HG02970 (cell line): ENCODE measurements around the gene DNAJC22.
A peak's percentile ranks its signal among the peaks of the same experiment; 100 is the strongest.
"Not testable (repeated sequence)": the region's sequence is repeated elsewhere in the genome, so short reads cannot be mapped to it uniquely, and the experiment has no call there.

ENCODE experiments used
- ATAC-seq: cut with Tn5 transposase; IDR thresholded peaks from one replicate; pipeline ENCODE4 v1.9.1; 2021; ENCODE audit warnings: mild to moderate bottlenecking, moderate library complexity, moderate number of reproducible peaks; ENCODE audit not compliant: unreplicated experiment, low FRiP score

Gene DNAJC22

GRCh38 chr12:49330631-49331379 lies 15.9 kb upstream of the DNAJC22 start:
- ATAC-seq: no peak

DNA sequence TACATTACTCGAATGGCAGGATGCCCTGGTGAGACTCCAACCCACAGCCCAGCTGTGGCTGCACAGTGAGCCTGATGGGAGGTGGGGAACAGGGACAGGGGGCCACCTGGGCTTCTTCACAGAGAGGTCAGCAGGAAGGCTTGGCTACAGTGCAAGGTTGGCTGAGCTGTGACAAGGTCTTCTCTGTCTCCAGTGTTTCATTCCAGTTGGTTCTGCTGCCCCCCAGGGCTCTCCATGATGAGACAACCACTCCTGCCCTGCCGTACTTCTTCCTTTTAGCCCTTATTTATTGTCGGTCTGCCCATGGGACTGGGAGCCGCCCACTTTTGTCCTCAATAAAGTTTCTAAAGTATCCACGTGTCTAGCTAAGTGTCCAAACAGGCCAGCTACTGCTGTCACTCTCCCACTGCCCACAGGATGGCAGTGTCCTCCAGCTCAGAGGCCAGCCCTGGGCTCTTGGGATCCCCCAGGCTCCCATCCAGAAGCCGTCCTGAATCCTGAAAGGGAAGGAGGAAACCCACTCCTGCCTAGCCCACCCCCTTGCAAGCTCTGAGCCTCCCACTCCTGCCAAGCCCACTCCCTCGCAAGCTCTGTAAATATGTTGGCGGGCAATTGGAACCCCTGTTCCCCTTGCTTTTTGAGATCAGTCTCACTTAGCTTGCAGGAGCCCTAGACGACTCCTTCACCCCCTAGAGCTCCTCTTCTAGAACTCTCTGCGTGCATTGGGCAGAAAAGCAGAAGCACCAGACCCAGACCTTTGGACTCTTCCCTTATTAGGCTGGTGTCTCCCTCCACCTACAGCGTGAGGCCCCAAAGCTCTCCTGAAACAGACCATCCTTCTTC lies 15.1 kb upstream of the DNAJC22 start:
- ATAC-seq: no peak

DNA sequence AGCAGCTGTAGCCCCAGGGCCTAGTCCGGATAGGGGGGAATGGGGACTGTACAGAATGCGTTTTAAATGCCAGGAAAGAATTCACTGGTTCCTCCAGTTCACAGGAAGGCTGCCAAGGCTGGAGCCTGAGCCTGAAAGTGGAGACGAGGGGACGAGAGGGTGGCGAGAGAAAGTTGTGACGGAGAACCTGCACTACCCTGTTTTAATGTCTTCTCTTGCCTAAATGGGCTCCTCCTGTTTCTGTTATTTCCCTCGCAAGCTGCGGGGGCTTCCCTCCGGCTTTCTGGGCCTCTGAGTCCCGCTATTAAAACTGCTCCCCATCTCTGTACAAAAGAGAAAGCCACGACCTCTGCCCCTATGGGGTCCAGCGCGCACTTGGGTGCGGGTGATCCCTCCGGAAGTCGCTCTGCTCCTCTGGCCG lies 14.2 kb upstream of the DNAJC22 start:
- ATAC-seq: no peak

GRCh38 chr12:49332891-49333371 lies 13.8 kb upstream of the DNAJC22 start:
- ATAC-seq: no peak

GRCh38 chr12:49333778-49334177 lies 12.9 kb upstream of the DNAJC22 start:
- not testable (repeated sequence) for ATAC-seq

- no peak for ATAC-seq
These were observed 12.5 kb upstream of the DNAJC22 start for GRCh38 chr12:49334226-49334625.

DNA sequence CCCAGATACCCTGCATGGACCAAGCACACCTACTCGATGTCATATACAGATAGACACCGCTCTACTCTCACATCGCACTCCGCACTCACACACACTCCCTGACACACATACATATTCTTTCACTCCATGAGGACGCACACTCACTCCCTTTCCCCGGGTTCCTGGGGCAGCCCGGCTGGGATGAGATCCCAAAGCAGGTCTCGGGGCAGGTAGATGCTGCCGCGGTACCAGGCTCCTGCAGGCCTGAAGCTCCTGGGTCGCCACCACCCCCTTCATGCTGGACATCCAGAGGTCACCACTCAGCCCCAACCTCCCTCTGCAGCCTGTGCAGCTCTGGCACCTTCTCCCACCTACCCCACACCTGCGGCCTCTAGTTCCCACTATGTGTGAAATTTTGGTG lies 12.0 kb upstream of the DNAJC22 start:
- no peak for ATAC-seq

DNA sequence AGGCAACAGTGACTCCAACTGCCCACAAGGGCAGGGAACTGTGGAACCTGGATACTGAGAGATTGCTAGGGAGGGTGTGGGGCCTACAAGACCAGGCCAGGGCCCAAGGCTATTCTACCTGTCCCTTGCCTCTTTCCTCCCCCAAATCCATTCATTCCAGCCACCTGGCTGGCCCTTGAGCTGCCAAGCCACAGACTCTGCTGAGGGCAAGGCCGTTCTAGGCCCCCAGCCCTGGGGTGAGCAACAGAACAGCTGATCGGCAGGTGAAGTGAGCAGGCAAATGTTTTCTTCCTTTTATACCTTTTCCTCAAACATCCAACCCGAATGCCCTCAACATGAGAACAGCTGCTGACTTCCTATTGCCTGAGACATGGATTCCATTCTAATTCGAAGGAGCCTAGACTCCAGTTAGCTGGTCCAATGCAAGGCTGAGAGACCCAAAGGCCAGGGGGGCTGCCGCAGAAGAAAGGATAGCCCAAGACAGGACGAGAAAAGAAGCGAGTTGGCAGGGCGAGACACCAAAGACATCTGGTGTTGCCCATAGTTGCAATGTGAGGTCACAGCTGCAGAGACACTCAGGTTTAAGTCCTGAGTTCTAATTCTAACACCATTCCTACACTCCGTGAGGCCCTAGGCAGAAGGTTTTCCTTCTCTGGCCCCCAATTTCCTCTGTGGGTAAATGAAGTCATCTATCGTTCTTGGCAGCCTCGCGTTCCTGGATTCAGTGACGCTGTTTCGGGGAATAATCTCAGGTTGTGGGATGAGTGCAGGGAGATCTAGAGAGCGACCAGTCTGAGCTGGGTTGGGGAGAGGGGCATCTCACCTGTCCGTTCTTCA lies 11.4 kb upstream of the DNAJC22 start:
- no peak for ATAC-seq

DNA sequence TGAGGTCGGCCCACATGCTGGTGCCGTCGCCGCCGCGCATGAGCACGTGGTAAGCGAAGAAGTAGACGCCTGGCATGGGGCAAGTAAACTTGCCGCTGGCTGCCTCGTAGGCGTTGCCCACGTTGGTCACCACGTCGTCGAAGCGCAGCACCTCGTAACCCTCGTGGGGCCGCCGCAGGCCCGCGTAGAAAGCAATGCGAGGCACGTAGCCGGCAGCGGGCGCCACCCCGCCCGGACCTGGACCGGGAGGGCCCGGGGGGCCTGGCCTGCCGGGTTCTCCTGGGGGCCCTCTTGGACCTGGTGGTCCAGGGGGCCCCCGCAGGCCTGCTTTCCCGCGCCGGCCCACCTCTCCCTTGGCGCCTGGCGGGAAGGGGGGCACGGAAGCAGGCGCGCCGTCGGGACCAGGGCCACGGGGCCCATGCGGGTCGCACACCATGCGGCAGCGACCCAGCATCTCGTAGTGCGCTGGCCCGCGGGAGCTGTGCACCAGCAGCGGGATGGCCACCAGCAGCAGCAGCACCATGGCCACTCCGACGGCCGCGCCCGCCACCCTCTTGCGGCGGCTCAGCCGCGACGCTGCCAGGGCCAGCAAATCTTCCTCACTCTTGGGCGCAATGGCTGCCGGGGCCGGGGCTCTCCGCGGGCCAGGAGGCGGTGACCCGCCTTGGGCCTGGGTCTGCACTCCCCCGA lies 10.6 kb upstream of the DNAJC22 start:
- no peak for ATAC-seq

- peak; percentile 53 for ATAC-seq
These were observed 9.8 kb upstream of the DNAJC22 start, which contains the start of gene C1QL4 for GRCh38 chr12:49336645-49337584. TSS of gene C1QL4 (minus strand) at chr12:49337188. CDS start at chr12:49336477, 711 bp downstream.

- ATAC-seq: no peak
These were observed 7.7 kb upstream of the DNAJC22 start for GRCh38 chr12:49338830-49339463.

- no peak for ATAC-seq
These were observed 7.2 kb upstream of the DNAJC22 start for GRCh38 chr12:49339464-49339861.

- no peak for ATAC-seq
These were observed 6.4 kb upstream of the DNAJC22 start for GRCh38 chr12:49340095-49340870.

- ATAC-seq: no peak
These were observed 5.5 kb upstream of the DNAJC22 start for GRCh38 chr12:49340971-49341776.

- no peak for ATAC-seq
These were observed 5.0 kb upstream of the DNAJC22 start for GRCh38 chr12:49341777-49342065.

DNA sequence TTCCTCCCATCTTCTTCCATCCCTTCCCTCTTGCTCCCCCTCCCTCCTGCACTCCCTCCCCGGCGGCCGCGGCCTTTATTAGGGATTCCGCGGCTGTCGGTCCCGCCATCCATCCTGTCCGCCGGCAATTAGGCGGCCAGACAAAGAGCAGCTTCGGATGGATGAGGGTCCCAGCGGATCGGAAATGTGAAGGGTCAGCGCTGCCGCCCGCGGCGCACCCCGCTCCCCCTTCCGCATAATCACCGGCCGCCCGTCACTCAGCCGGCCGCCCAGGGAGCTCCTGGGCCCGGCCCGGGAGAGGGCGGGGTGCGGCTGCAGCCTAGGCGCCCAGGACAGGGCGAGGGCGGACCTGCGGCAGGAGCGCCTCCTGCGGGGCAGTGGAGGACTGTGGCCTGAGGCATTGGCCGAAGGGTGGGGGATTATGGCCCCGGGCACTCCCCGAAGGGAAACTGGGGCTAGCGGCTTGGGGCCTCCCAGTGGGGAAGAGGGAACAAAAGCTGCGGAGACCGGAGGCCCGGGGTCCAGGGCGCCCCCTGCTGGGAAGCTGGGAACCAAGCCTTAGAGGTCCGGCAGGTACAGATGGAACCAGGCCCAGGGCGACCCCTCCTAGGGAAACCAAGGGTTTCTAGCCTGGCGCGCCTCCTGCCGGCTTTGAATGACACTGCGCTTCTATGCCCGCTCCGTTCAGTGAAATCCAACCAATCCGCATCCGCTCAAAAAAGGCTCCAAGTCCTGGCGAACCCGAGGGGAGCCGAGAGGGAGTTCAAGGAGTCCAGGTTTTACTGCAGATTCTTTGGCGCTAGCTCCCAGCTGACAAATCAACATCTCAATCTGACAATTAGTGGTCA lies 4.4 kb upstream of the DNAJC22 start:
- ATAC-seq: peak; percentile 53
